Astrocyte of the spinal cord (primary cell): ENCODE measurements around the gene CCDC178.

ENCODE experiments used
- DNase-seq: peaks from one replicate; pipeline ENCODE4 v3.0.0; 2011; ENCODE audit warnings: low read depth, low spot score
- H3K4me3 ChIP-seq: 2 replicates; pipeline ENCODE4 v1.5.1; 2011; ENCODE audit warnings: low read depth, mild to moderate bottlenecking, low read length, moderate library complexity
- CTCF ChIP-seq: IDR thresholded peaks from 2 replicates; pipeline ENCODE4 v1.5.1; 2012; ENCODE audit warnings: low read depth, mild to moderate bottlenecking, low read length, inconsistent platforms
- in situ Hi-C: cut with HindIII; loops from 2 replicates; pipeline ENCODE4 v1.10.0; 2017; ENCODE audit warnings: low sequenced_read_pairs

The CCDC178 gene

GRCh38 chr18:32908424-32908805, 532.1 kb downstream of the CCDC178 start:
- DNase-seq: no peak
- H3K4me3 ChIP-seq: no peak overlapping the region
- in situ Hi-C loops: no loop called here
- no peak for TF ChIP-seq CTCF

GRCh38 chr18:32907648-32908423, 532.7 kb downstream of the CCDC178 start:
- in situ Hi-C loops: no loop called here
- no peak for DNase-seq
- H3K4me3 ChIP-seq: no peak overlapping the region
- TF ChIP-seq CTCF: no peak

- no peak overlapping the region for H3K4me3 ChIP-seq
- in situ Hi-C loops: no loop called here
- no peak for TF ChIP-seq CTCF
- DNase-seq: no peak
Measured at GRCh38 chr18:32907311-32907585, 533.3 kb downstream of the CCDC178 start.

GRCh38 chr18:32906506-32907310, 533.8 kb downstream of the CCDC178 start:
- no peak for TF ChIP-seq CTCF
- no peak for DNase-seq
- H3K4me3 ChIP-seq: no peak overlapping the region
- in situ Hi-C loops: no loop called here

GRCh38 chr18:32905651-32906050, 534.9 kb downstream of the CCDC178 start:
- H3K4me3 ChIP-seq: no peak overlapping the region
- no peak for DNase-seq
- no peak for TF ChIP-seq CTCF
- in situ Hi-C loops: no loop called here

- TF ChIP-seq CTCF: no peak
- no peak for DNase-seq
- no peak overlapping the region for H3K4me3 ChIP-seq
- in situ Hi-C loops: no loop called here
Measured at GRCh38 chr18:32902568-32903330, 537.8 kb downstream of the CCDC178 start.
